HG02973 (cell line): Measurements from ENCODE around the gene PIM2.
"Not testable (repeated sequence)": the region's sequence is repeated elsewhere in the genome, so short reads cannot be mapped to it uniquely, and the experiment has no call there.

Source experiments
- ATAC-seq: cut with Tn5 transposase; IDR thresholded peaks from one replicate; pipeline ENCODE4 v1.9.1; 2021; ENCODE audit warnings: moderate library complexity; ENCODE audit not compliant: unreplicated experiment

The PIM2 gene

DNA sequence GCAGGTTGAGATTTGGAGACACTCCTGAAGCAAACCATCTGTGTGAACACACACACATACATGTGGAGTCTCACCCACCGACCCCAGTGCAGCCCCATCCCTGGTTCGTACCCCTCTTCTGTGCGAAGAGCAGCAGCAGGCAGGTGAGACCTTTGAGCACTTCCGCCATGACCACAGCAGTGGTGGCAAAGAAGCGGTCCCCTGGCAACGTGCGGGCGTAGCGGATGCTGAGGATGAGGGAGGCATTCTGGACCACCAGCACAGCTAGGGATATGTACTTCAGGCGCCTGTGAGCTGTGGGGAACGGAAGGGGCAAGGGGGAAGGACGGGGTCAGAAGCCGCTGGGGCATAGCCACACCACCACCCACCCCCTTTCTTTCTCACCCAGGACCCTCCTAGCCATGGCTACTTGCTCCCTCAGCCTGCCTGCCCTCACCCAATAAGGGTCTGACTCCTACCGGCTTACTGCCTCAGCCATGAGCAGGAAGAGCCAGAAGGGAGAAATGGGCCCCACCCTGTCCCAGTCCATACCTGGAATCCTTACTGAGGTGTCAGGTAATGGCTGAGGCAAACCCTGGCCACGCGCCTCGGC lies 9.0 kb downstream of the PIM2 start:
- no peak for ATAC-seq

DNA sequence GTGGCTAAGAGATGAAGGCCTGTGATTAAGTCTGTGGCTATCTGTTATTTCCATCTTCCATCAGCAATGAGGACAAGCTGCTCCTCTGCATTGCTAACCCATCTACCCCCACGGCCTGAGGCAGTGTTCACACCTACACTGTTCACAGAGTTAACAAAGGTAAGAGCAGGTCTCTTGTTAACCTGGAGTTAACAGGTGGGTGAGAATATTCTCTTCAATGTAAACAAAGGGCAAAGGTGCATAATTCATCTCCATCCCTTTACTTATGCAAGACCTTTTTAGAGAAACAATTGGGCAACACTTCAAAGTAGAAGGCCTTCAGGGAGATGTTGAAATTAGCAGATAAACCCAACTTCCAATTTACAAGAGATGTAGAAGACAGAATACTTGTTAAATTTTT lies 10.2 kb downstream of the PIM2 start:
- ATAC-seq = no peak

DNA sequence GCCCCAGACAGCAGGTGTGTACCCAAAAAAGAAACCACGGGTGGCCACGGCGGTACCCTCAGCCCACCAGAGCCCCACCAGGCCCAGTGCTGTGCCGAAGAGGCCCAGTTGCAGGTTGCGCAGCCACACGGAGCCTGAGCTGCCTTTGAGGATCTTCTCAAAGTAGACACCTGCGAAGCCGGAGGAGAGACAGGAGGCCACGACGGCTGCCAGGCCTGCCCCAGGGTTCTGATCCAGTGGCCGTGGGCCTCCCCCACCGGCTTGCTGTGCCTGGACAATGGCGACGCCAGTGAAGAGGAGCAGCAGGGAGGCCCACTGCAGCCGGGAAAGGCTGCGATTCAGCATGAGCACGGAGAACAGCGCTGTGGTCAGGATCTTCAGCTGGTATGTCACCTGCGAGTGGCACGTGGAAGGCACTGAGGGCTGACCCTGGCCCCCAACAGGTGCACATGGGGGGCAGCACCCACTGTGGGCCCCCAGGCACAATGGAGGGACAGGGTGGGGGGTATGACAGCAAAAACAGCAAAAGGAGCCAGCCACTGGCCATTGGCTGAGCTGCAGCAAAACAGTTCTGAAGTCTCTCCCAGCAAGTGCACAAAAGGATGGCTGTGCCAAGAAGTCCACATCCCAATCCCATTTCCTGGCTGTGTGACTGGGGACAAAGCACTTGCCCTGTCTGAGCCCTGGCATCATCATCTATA lies 13.6 kb downstream of the PIM2 start:
- ATAC-seq = no peak

DNA sequence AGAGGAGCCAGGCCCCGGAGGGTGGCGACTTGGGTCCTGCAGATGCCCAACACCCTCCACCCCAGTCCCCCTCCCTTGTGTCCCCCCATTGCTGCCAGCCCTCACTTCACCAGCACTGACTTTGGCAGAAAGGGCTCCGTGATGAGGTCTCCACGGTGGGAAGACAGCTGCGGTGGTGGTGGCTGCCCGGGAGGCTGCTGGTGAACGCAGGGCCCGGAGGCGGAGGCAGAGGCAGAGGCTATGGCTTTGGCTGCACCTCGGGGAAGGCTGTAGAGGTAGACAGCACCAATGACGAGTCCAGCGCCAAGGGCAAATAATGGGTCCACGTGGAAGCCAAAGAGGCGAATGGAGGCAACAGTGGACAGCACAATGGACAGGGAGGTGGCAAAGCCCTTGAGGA lies 14.2 kb downstream of the PIM2 start:
- no peak for ATAC-seq

DNA sequence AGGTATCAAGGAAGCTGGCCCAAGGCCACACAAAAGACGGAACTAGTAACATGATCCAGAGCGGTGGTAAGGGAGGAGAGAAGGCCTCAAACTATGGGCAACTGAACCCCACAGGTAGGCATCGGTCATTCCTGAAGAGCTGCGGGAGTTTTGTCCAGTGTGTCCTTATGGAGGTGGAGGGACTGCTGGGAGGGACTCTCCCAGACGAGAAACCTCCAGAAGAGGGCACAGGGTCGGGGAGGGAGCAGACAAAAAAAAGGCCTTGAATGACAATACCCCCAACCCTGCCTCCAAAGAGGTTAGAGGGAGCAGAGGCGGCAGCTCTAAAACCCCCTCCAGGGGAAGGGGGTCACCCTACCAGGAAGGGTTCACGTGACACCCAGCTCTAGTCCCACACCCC lies 14.6 kb downstream of the PIM2 start:
- ATAC-seq = no peak

DNA sequence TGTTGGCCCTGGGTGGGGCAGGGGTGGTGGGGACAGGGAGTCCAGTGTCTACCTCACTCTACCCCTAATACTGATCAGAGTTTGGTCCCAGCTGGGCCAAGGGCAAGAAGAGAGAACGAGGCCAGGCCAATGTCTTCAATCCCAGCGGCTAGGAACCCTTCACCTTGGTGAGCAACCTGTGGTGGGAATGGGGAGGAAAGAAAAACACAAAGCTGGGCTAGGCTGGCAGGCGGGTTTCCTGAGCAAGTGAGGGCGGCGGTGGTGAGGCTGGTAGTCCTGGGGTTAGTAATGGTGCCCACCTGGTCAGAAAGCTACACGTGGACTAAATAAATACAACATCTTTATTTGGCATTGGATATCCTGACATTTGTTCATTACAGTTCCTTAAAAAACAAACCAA lies 15.5 kb downstream of the PIM2 start:
- ATAC-seq = no peak

DNA sequence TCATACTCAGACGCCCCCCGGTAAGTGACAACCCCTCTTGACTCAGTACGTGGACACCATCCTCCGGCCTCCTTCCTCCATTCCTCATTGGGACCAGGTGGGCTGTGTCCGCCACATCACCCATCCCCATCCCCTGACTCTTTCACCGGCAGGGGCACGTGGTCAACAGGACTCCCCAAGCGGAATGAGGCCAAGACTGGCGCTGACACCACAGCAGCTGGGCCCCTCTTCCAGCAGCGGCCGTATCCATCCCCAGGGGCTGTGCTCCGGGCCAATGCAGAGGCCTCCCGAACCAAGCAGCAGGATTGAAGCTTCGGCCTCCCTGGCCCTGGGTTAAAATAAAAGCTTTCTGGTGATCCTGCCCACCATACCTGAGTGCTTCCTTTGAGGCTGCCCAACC lies 16.0 kb downstream of the PIM2 start:
- ATAC-seq = no peak

DNA sequence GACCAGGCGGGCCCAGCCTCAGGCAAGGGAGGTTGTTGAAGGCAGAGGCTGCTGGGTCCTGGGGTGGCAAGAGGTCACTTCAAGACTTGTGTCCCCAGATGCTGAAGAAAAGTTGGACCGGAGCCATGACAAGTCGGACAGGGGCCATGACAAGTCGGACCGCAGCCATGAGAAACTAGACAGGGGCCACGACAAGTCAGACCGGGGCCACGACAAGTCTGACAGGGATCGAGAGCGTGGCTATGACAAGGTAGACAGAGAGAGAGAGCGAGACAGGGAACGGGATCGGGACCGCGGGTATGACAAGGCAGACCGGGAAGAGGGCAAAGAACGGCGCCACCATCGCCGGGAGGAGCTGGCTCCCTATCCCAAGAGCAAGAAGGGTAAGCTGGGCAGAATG lies 16.7 kb downstream of the PIM2 start:
- ATAC-seq = no peak

DNA sequence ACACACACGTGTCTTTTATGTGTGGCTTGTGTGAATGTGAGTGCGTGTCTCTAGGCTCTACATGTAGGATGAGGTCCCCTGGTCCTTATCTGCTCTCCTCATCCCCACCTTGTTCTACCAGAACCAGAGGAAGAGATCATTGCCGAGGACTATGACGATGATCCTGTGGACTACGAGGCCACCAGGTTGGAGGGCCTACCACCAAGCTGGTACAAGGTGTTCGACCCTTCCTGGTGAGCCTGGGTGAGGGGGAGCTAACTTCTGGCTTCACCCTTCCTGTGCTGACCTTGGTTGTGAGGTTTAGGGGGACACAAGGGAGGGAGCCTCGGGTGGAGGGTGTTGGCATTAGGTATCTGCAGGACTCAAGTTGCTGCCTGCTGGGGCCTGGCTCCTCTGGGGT lies 17.8 kb downstream of the PIM2 start:
- no peak for ATAC-seq

DNA sequence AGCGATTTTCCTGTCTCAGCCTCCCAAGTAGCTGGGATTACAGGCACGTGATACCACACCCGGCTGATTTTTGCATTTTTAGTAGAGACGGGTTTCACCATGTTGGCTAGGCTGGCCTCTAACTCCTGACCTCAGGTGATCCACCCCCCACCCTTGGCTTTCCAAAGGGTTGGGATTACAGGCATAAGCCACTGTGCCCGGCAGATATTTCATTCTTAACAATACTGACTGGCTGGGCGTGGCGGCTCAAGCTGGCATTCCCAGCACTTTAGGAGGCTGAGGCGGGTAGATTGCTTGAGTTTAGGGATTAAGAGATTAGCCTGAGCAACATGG lies 19.8 kb downstream of the PIM2 start:
- ATAC-seq = no peak

DNA sequence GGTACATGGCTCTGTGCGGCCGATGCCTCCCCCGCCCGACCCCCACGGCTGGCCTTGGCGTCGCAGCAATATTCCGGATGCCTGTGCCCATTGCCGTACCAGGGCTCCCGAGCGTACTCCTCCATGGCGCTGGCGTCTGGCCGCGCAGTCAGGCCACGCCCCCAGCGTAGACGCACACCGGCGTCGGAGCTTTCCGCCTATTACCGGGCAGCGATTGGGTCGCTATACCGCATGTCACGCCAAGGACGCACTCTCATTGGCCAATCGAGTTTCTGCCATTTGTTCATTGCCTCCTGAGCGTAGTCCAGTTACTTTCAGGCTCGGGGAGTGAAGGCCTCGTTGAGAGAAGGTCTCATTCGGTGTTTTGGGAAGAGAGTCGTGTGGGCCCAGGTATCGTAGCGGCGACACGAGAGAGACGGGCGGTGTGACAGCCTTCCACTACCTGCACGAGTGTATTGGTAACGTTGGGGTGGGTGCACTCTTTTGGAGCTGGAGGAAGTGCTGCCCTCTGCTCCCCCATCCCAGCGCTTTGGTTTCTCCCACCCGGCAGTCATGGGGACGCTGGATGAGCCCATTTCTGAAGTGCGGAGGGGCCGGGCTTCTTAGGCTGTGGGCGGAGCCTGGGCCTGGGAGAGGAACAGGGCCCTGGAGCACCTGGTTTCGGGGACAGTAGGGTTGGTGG lies 21.1 kb downstream of the PIM2 start, which contains the start of the genes PQBP1 and TIMM17B:
TSS of gene PQBP1 (plus strand) at position 306 of the 682 bp plus-strand sequence. CDS start 580 bp downstream, outside the sequence.
TSS of gene TIMM17B (minus strand) at position 144 of the 682 bp plus-strand sequence. CDS start at position 125, 19 bp downstream.
- ATAC-seq = peak; percentile 91

DNA sequence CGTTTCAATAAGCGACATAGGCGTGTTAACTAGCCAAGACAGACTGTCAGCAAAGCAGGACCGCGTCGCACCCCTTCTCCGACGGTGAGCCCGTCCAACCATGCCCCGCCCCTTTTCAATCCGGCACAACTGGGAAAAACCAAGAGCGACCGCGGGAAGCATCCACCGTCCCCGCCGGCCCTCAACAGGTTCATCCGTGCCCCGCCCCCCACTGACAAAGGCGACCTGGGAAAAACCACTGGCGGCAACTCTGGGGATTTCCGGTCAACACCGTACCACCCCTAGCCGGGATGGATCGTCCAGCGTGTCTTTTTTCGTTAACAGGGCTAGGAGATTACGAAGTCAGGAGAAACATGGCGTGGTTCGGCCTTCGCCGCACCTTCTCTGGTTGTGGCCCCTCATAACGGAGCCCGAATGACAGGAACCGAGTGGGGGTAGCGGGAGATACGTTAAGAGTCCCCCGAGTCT lies 21.6 kb downstream of the PIM2 start:
- ATAC-seq = peak; percentile 13

DNA sequence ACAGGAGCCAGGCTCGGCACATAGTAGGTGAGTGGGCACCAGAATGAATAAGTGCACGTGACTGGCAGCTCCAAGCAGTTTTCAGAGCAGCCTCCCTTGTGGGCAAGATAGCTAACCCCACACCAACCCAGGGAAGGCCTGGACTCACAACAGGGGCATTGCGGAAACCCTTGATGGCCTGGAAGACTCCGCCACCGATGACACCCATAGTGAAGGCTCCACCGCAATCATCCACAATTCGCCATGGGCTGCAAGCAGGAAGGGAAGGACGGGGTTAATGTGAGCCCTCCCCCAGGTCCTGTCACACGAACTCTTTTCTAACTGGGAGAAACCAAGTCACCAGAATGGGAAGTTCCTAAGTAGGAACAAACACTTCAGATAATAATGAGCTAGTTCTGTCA lies 22.2 kb downstream of the PIM2 start:
- ATAC-seq = no peak

DNA sequence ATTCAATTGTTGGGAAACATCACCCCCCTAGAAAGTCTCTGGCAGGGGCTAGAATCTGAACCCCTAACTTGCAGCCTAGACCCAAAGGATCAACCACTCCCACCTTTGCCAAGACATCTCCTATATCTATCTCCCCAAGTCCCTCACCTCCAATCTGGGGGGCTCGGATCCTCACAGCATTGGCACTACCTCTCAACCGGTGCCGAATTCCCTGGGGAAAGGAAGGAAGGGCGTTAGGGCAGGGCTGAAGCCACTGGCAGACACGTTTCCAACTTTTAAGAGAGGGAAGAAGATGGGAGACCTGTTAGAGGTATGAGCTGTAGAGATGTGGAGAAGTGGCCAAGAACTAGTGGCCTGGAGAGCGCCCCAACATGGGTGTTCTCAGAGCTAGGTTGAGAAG lies 23.9 kb downstream of the PIM2 start:
- ATAC-seq = no peak

DNA sequence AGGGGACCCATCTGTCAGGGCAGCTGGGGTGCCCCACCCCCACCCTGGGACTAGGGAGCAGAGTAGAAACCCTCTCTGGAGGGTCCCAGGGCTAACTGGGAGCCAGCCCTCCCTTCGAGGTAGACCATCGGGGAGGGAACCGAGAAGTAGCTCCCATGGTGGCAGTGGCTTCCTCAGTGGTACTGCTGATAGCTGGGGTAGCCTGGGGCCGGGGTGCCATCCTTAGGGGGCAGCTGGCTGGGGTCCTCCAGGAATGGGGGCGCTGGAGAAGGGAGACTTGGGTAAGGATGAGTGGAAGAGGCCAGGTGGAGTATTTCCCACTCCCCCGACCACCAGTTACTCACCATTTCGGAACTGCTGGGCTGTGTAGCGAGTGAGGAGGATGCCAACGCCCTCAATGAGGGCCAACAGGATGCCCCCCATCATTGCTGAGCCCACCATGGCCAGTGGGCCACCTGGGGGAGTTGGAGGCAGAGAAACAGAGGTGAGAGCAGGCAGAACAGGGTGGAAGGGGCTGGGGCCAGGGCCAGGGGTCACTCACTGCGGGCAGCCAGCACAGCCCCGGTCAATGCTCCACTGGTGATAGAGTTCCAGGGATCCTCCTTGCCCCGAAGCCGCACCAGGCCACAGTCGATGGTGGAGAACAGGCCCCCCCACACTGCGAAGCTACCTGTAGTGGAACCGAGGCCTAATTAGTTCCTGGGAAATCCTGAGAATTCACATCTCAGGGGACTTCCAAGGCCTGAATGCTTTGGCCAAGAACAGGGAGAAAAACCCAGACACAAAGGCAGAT lies 25.1 kb downstream of the PIM2 start:
- ATAC-seq = no peak

DNA sequence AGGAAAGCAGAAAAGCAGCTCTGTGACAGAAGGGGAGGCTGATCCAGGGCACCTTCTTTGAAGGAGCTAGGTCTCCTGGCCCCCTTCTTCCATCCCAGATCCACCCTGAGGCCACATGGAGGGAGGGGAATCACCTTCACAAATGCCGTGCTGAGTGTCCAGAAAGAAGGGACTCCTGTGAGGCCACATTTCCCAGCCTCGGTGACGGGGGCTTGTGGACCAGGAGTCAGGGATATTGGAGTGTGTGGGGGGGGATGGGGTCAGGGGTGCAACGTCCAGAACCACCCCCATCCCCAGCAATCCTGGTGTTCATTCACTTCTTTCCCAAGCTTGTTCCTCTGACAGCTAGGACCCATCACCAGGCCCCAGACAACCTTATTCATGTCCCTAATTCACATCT lies 25.9 kb downstream of the PIM2 start:
- no peak for ATAC-seq

DNA sequence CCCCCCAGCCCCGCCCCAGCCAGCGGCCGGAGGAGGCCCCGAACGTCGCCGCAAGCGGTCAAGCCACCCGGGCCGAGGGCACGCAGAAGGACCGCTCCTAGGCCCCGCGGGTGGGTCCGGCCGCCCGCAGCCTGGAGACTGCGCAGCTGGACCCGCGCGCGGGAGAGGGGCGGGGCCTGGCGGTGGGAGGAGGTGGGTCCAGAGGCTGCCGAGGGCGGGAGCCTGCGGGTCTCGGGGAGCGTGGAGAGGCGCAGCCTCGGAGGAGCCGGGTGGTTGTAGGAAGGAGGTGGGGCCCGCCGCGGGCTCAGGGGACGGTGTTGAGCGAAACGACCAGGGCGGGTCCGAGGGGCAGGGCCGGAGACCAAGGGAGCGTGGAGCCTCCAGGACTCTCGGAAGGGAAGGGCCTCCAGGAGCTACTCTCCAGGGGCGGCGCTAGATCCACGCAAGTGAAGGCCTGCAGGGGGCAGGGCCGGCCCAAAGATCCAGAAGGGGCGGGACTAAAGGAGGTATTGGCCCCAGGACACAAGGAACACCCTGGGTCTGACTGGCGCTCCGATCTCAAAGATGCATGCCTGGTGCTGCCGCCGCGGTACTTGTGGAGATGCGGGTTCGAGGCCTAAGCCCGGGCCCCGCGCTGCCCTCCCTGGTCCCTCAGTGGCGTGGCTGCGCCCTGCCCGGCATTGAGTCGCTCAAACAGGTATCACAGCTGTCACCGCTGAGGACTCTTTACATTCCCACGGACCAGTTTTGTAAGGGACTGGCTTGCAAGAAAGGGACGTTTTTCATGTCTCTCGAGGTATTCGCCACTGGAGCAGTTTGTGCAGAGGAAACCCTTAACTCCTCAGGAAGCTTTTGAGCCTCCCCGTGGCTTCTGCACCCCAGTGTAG lies 27.2 kb downstream of the PIM2 start:
- ATAC-seq = peak; percentile 82

DNA sequence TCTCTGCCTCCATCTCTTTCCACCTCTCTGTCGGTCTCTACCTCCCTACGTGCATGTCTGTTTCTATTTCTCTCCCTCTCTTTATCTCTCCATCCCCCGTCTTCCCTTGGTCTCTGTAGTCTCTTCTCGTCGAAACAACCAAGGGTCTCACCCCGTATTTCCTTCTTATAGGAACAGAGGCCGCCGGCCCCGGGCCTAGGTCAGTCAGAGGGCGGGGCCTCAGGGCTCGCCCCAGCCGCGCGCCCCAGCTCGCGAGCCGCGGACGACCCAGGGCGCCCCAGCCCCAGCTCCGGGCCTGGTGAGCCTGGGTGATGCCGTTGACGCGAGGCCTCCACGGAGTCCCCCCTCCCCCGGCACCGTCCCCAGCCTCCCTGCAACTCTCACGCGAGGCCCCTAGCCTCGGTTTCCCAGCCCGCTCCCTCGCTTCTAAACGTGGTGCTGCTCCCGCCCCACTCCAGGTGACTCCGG lies 27.9 kb downstream of the PIM2 start:
- ATAC-seq = peak; percentile 31

DNA sequence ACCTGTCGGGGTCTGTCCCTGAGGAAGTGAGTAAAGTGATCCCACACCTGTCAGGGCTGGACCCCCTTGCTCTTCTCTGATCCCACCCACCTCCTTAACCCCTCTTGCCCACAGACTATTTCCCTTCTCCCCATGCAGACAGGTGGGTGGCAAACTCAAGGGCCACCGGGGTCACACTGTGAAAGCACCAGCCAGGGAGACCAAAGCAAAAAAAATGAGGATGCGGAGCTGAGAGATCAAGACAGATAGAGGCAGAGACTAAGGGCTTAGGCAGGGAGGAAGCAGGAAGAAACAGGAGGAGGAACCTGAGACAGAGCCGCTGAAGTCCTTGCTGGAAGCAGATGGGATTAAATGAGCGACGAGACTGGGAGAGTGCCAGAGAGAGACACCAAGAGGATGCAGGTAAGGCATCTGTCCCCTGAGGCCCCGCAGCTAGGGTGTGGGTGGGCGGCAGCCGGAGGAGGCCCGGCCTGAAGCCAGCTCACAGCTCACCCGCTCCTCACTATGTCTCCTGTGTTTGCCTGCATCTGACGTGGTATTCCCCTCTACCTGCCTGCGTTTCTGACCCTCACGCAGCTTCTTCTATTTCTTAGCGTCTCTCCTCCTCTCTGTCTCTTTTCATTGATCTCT lies 28.4 kb downstream of the PIM2 start:
- ATAC-seq = no peak

DNA sequence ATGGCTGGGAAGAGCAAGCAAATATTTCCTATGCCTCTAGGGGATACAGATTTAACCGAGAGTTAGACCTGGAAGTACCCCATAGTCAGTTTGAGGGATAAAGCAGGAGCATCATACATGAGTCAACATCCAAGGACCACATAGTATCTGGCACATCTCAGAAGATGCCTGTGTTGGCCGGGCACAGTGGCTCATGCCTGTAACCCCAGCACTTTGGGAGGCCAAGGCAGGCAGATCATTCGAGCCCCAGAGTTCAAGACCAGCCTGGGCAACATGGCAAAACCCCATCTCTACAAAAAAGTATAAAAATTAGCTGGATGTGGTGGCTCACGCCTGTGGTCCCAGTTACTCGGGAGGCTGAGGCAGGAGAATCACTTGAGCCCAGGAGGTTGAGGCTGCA lies 32.2 kb downstream of the PIM2 start:
- ATAC-seq = not testable (repeated sequence)
